Ishikawa (cell line): ENCODE results near the gene MON1A.

Experiments used
- CEBPB ChIP-seq: IDR thresholded peaks from 2 replicates; pipeline ENCODE4 v1.6.1; 2012
- CREB1 ChIP-seq: IDR thresholded peaks from 2 replicates; pipeline ENCODE4 v1.6.1; 2012; ENCODE audit warnings: low read depth
- EGR1 ChIP-seq: IDR thresholded peaks from 2 replicates; pipeline ENCODE4 v1.6.1; 2012
- EP300 ChIP-seq: IDR thresholded peaks from 2 replicates; pipeline ENCODE4 v1.6.1; 2012; ENCODE audit warnings: borderline replicate concordance
- FOXM1 ChIP-seq: IDR thresholded peaks from 2 replicates; pipeline ENCODE4 v1.6.1; 2012; ENCODE audit warnings: low read depth, borderline replicate concordance
- NFIC ChIP-seq: IDR thresholded peaks from 2 replicates; pipeline ENCODE4 v1.6.1; 2012
- RAD21 ChIP-seq: IDR thresholded peaks from 2 replicates; pipeline ENCODE4 v1.6.1; 2012; ENCODE audit warnings: low read depth
- TAF1 ChIP-seq: IDR thresholded peaks from 2 replicates; pipeline ENCODE4 v1.6.1; 2012; ENCODE audit warnings: low read depth, mild to moderate bottlenecking
- TCF12 ChIP-seq: IDR thresholded peaks from 2 replicates; pipeline ENCODE4 v1.6.1; 2012; ENCODE audit warnings: low read depth
- TEAD4 ChIP-seq: IDR thresholded peaks from 2 replicates; pipeline ENCODE4 v1.6.1; 2012
- USF1 ChIP-seq: IDR thresholded peaks from 2 replicates; pipeline ENCODE4 v1.6.1; 2012
- YY1 ChIP-seq: IDR thresholded peaks from 2 replicates; pipeline ENCODE4 v1.6.1; 2012; ENCODE audit warnings: low read depth
- ZBTB7A ChIP-seq: IDR thresholded peaks from 2 replicates; pipeline ENCODE4 v1.6.1; 2012; ENCODE audit warnings: low read depth
- TF ChIP-seq, protein P1 (sequence below): IDR thresholded peaks from 2 replicates; pipeline ENCODE4 v1.6.1; 2012; ENCODE audit warnings: low read depth, mild to moderate bottlenecking
- TF ChIP-seq, protein P2 (sequence below): IDR thresholded peaks from 2 replicates; pipeline ENCODE4 v1.6.1; 2012

MON1A gene

DNA sequence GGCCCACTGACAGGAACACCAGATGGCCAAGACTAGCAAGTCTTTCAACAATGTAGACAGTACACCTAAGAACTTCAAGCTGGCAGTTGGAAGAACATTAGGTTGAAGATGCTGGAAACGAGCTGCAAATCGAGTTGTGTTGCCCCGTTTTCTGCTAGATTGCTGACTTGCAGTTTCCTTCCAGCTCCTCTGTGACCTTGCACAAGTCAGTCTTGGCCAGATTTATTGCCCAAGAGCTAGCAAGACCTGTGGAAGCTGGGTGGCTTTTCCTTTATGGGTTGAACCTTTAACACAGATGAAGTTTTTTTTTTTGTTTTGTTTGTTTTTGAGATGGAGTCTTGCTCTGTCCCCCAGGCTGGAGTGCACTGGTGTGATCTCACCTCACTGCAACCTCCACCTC lies 7.5 kb upstream of the MON1A start:
- TF ChIP-seq TCF12 (no peak), TEAD4 (no peak), FOXM1 (no peak), RAD21 (no peak), EP300 (no peak), ZBTB7A (no peak), YY1 (no peak), CEBPB (no peak), CREB1 (no peak), USF1 (no peak), NFIC (no peak), TAF1 (no peak)
- TF ChIP-seq, protein P1, sequence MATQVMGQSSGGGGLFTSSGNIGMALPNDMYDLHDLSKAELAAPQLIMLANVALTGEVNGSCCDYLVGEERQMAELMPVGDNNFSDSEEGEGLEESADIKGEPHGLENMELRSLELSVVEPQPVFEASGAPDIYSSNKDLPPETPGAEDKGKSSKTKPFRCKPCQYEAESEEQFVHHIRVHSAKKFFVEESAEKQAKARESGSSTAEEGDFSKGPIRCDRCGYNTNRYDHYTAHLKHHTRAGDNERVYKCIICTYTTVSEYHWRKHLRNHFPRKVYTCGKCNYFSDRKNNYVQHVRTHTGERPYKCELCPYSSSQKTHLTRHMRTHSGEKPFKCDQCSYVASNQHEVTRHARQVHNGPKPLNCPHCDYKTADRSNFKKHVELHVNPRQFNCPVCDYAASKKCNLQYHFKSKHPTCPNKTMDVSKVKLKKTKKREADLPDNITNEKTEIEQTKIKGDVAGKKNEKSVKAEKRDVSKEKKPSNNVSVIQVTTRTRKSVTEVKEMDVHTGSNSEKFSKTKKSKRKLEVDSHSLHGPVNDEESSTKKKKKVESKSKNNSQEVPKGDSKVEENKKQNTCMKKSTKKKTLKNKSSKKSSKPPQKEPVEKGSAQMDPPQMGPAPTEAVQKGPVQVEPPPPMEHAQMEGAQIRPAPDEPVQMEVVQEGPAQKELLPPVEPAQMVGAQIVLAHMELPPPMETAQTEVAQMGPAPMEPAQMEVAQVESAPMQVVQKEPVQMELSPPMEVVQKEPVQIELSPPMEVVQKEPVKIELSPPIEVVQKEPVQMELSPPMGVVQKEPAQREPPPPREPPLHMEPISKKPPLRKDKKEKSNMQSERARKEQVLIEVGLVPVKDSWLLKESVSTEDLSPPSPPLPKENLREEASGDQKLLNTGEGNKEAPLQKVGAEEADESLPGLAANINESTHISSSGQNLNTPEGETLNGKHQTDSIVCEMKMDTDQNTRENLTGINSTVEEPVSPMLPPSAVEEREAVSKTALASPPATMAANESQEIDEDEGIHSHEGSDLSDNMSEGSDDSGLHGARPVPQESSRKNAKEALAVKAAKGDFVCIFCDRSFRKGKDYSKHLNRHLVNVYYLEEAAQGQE = no peak
- TF ChIP-seq, protein P2, sequence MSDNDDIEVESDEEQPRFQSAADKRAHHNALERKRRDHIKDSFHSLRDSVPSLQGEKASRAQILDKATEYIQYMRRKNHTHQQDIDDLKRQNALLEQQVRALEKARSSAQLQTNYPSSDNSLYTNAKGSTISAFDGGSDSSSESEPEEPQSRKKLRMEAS = no peak

- TF ChIP-seq CEBPB = no peak
- peak; percentile 37 for TF ChIP-seq RAD21
- no peak for TF ChIP-seq ZBTB7A
These were observed 1.3 kb upstream of the MON1A start for GRCh38 chr3:49930922-49931321.

GRCh38 chr3:49930168-49930690 lies 618 bp upstream of the MON1A start:
- TF ChIP-seq, protein P2 = no peak
- TF ChIP-seq TAF1 = no peak
- TF ChIP-seq USF1 = no peak
- TF ChIP-seq EP300 = no peak
- TF ChIP-seq TEAD4 = no peak
- no peak for TF ChIP-seq TCF12
- no peak for TF ChIP-seq YY1
- no peak for TF ChIP-seq ZBTB7A
- TF ChIP-seq EGR1 = no peak
- TF ChIP-seq RAD21 = no peak
- no peak for TF ChIP-seq NFIC

GRCh38 chr3:49928481-49929017 lies 1.1 kb downstream of the MON1A start:
- TF ChIP-seq EP300 = no peak
- no peak for TF ChIP-seq CEBPB
- no peak for TF ChIP-seq EGR1
- no peak for TF ChIP-seq TAF1
- TF ChIP-seq CREB1 = no peak

GRCh38 chr3:49927798-49928197 lies 1.8 kb downstream of the MON1A start:
- no peak for TF ChIP-seq TEAD4
- TF ChIP-seq, protein P2 = no peak
- no peak for TF ChIP-seq EP300
- TF ChIP-seq ZBTB7A = no peak
- TF ChIP-seq YY1 = no peak
- TF ChIP-seq FOXM1 = no peak
- TF ChIP-seq, protein P1 = no peak
- TF ChIP-seq USF1 = no peak
- no peak for TF ChIP-seq EGR1
- no peak for TF ChIP-seq CREB1
- TF ChIP-seq TAF1 = no peak
- no peak for TF ChIP-seq NFIC
- no peak for TF ChIP-seq CEBPB
- TF ChIP-seq RAD21 = no peak
- TF ChIP-seq TCF12 = no peak

DNA sequence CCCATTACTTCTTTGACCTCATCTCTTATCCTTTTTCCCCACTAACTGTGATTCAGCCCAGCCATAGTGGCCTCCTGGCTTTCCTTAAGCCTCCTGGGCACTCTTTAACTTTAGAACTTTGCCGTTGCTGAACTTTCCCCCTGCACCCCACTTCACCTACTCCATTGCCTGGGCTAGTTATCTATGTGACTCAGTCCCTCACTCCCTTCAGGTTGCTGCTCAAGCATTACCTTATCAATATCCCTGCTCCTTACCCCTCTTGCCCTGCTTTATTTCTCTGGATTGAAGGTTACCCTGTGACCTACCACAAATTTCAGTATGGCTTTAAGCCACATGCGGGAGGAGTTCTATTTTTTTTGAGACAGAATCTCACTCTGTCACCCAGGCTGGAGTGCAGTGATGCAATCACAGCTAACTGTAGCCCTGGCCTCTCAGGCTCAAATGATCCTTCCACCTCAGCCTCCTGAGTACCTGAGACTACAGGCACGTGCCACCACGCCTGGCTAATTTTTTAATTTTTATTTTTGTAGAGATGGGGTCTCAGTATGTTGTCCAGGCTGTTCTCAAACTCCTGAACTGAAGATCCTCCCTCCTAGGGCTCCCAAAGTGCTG lies 3.4 kb downstream of the MON1A start:
- TF ChIP-seq EP300 = no peak
- TF ChIP-seq TAF1 = no peak
- TF ChIP-seq TEAD4 = no peak
